PC-3 (cell line): ENCODE measurements around the gene MMAA.

ENCODE experiments used
- EZH2 ChIP-seq: fragments of 300-600 bp; sonication (generic); IDR thresholded peaks from one replicate; pipeline ENCODE4 v1.6.1; 2017; ENCODE audit warnings: antibody characterized with exemption, mild to moderate bottlenecking, low read length; ENCODE audit not compliant: unreplicated experiment
- TF ChIP-seq, protein P1 (sequence below): fragments of 300-600 bp; sonication (generic); conservative IDR thresholded peaks from 2 replicates; pipeline ENCODE4 v1.5.1; 2017; ENCODE audit warnings: antibody characterized with exemption, low read depth, mild to moderate bottlenecking, low read length

DNA sequence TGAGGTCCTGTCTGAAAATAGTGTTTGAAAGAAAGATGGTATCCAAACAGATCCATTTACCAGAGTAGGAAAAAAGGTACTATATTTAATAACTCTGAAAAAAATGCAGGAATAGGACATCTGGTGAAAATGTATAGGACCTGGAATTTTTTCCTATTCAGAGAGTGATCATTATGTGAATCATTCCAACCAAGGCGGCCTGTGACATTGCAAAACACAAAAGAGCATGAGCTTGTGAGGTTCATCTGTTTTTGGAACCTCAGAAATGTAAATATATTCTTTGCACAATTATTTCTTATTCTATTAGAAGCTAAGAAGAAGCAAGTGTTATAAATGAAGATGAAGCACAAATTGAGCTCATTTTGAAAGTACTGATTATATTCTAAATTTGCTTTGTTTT is 62.8 kb downstream of the MMAA start:
- TF ChIP-seq, protein P1, sequence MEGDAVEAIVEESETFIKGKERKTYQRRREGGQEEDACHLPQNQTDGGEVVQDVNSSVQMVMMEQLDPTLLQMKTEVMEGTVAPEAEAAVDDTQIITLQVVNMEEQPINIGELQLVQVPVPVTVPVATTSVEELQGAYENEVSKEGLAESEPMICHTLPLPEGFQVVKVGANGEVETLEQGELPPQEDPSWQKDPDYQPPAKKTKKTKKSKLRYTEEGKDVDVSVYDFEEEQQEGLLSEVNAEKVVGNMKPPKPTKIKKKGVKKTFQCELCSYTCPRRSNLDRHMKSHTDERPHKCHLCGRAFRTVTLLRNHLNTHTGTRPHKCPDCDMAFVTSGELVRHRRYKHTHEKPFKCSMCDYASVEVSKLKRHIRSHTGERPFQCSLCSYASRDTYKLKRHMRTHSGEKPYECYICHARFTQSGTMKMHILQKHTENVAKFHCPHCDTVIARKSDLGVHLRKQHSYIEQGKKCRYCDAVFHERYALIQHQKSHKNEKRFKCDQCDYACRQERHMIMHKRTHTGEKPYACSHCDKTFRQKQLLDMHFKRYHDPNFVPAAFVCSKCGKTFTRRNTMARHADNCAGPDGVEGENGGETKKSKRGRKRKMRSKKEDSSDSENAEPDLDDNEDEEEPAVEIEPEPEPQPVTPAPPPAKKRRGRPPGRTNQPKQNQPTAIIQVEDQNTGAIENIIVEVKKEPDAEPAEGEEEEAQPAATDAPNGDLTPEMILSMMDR = no peak
- no peak for TF ChIP-seq EZH2
